ENCODE results near the gene ZNF768. TPM values are rescaled to one million over a fixed set of nuclear protein-coding genes. Genes with fewer than 3 reads are reported as not detected.
"Not testable (repeated sequence)": the region's sequence is repeated elsewhere in the genome, so short reads cannot be mapped to it uniquely, and the experiment has no call there.

ZNF768 gene
- total RNA-seq, 1 donor from 2014 or later = 37.1 TPM

DNA sequence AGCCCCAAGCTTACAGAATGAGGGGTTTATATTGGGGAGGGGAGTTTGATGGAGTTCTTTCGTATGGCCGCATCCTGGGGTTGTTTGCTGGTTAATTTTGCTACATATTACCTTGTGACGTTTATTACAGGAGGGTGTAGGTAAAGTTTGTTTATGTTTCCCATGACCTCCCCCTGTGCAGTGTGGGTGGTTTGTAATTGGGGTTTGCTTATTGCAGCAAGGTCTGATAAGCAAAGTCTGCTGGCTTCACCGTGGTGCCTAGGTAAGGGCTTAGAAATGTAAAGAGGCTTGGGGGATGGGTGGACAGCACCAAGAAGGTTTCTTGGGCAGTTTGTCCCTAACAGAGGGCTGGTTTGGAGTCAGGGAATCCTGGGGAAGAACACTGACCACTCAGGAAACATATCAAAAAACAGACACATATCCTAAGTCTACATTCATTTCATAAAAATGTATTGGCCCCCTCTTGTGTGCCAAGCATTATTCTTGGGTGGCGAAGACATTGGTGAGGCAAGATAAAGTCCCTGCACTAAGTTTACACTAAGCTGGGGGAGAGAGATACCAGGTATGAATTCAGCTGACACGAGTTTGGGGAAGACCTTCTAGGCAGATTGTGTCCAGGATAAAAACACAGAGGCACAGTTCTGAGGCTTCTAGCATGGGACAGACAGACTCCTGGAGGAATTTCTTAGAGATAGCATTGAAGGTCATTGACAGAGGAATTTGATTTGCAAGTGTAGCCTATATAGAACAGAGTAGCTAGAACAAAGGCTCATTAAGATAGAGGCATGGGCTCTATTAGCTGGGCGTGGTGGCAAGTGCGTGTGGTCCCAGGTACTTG is 22.3 kb upstream of the ZNF768 start:
- Mint-ChIP-seq H3K27me3 (ENCODE audit: unreplicated experiment) (no peaks in the 10 kb centered on the region), H3K4me1 (ENCODE audit: unreplicated experiment) (no peaks in the 10 kb centered on the region), H3K27ac (ENCODE audit: unreplicated experiment) (no peak overlapping the region), H3K4me3 (ENCODE audit: unreplicated experiment) (no peak overlapping the region), H3K9me3 (ENCODE audit: unreplicated experiment) (no peaks in the 10 kb centered on the region), H3K36me3 (ENCODE audit: unreplicated experiment) (peaks cover 7% of the 10 kb centered on the region)
- DNase-seq (ENCODE audit: extremely low spot score, unreplicated experiment) = no peak
- TF ChIP-seq CTCF (IDR thresholded peaks at IDR 0.05) = no peak

- TF ChIP-seq CTCF (IDR thresholded peaks at IDR 0.05) = no peak
- Mint-ChIP-seq H3K9me3 (ENCODE audit: unreplicated experiment) (no peaks in the 10 kb centered on the region), H3K36me3 (ENCODE audit: unreplicated experiment) (no peaks in the 10 kb centered on the region), H3K27ac (ENCODE audit: unreplicated experiment) (no peak overlapping the region), H3K4me3 (ENCODE audit: unreplicated experiment) (no peak overlapping the region), H3K27me3 (ENCODE audit: unreplicated experiment) (no peaks in the 10 kb centered on the region), H3K4me1 (ENCODE audit: unreplicated experiment) (no peaks in the 10 kb centered on the region)
- DNase-seq (ENCODE audit: extremely low spot score, unreplicated experiment) = no peak
Measured at GRCh38 chr16:30546115-30546514, 19.7 kb upstream of the ZNF768 start.

DNA sequence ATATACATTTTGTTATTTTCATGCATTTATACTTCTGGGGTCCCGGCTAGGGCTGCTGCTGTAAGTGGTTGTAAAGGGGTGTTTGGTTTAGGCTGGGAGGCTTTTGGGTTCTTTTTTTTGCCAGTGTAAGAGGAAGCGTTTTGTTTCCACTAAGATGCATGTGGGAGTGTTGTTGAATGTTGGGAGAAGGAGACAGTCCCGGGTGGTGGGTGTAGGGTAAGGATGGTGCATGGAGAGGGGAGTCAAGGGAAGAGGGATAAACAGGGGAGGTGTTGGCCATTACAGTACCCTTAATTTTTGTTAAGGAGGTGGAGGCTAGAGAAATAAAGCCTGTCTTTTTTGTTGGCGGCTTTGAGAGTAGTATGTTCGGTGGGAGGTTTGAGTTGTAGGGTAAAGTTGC is 16.7 kb upstream of the ZNF768 start:
- H3K9me3 Mint-ChIP-seq (ENCODE audit: unreplicated experiment) = no peaks in the 10 kb centered on the region
- H3K4me3 Mint-ChIP-seq (ENCODE audit: unreplicated experiment) = no peak overlapping the region
- no peak overlapping the region for H3K27ac Mint-ChIP-seq (ENCODE audit: unreplicated experiment)
- TF ChIP-seq CTCF (IDR thresholded peaks at IDR 0.05) = no peak
- H3K36me3 Mint-ChIP-seq (ENCODE audit: unreplicated experiment) = no peaks in the 10 kb centered on the region
- DNase-seq (ENCODE audit: extremely low spot score, unreplicated experiment) = no peak
- H3K4me1 Mint-ChIP-seq (ENCODE audit: unreplicated experiment) = no peaks in the 10 kb centered on the region
- H3K27me3 Mint-ChIP-seq (ENCODE audit: unreplicated experiment) = no peaks in the 10 kb centered on the region

GRCh38 chr16:30541502-30542329 is 15.3 kb upstream of the ZNF768 start:
- no peak overlapping the region for H3K27ac Mint-ChIP-seq (ENCODE audit: unreplicated experiment)
- no peaks in the 10 kb centered on the region for H3K27me3 Mint-ChIP-seq (ENCODE audit: unreplicated experiment)
- no peaks in the 10 kb centered on the region for H3K9me3 Mint-ChIP-seq (ENCODE audit: unreplicated experiment)
- H3K4me3 Mint-ChIP-seq (ENCODE audit: unreplicated experiment) = no peak overlapping the region
- no peaks in the 10 kb centered on the region for H3K4me1 Mint-ChIP-seq (ENCODE audit: unreplicated experiment)
- no peak for TF ChIP-seq CTCF (IDR thresholded peaks at IDR 0.05)
- no peak for DNase-seq (ENCODE audit: extremely low spot score, unreplicated experiment)
- H3K36me3 Mint-ChIP-seq (ENCODE audit: unreplicated experiment) = no peaks in the 10 kb centered on the region

DNA sequence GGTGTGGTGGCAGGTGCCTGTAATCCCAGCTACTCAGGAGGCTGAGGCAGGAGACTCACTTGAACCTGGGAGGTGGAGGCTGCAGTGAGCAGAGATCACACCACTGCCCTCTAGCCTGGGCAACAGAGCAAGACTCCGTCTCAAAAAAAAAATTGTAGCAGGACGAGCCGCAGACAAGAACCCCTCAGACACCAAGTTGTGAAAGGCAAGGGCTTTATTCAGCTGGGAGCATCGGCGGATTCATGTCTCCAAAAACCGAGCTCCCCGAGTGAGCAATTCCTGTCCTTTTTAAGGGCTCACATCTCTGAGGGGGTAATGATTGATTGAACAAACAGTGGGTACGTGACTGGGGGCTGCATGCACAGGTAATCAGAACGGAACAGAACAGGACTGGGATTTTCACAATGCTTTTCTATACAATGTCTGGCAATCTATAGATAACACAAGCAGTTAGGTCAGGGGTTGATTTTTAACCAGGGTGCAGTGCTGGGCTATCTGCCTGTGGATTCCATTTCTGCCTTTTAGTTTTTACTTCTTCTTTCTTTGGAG is 14.6 kb upstream of the ZNF768 start:
- H3K4me3 Mint-ChIP-seq (ENCODE audit: unreplicated experiment); H3K4me1 Mint-ChIP-seq (ENCODE audit: unreplicated experiment); H3K36me3 Mint-ChIP-seq (ENCODE audit: unreplicated experiment); H3K27me3 Mint-ChIP-seq (ENCODE audit: unreplicated experiment); DNase-seq (ENCODE audit: extremely low spot score, unreplicated experiment); H3K27ac Mint-ChIP-seq (ENCODE audit: unreplicated experiment); H3K9me3 Mint-ChIP-seq (ENCODE audit: unreplicated experiment): not testable (repeated sequence)

DNA sequence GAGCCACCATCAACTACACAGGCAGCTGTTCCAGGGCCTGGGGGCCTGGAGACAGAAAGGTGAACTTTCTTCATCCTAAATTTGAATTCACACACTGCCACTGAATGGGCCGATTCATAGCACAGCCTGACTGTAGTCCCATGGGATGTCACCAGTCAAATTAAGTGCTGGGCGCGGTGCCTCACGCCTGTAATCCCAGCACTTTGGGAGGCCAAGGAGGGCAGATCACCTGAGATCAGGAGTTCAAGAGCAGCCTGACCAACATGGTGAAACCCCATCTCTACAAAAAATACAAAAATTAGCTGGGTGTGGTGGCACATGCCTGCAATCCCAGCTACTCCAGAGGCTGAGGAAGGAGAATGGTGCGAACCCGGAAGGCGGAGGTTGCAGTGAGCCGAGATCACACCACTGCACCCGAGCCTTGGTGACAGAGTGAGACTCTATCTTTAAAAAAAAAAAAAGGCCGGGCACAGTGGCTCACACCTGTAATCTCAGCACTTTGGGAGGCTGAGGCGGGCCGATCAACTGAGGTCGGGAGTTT is 13.7 kb upstream of the ZNF768 start:
- not testable (repeated sequence) for H3K27me3 Mint-ChIP-seq (ENCODE audit: unreplicated experiment); H3K9me3 Mint-ChIP-seq (ENCODE audit: unreplicated experiment); H3K4me1 Mint-ChIP-seq (ENCODE audit: unreplicated experiment); H3K27ac Mint-ChIP-seq (ENCODE audit: unreplicated experiment); H3K36me3 Mint-ChIP-seq (ENCODE audit: unreplicated experiment); DNase-seq (ENCODE audit: extremely low spot score, unreplicated experiment); H3K4me3 Mint-ChIP-seq (ENCODE audit: unreplicated experiment)
